ENCODE measurements around the gene JPT1.

Gene JPT1

GRCh38 chr17:75099881-75100595 lies 54.3 kb downstream of the JPT1 start:
- H3K4me3 ChIP-seq (ENCODE audit: low read depth, low read length): no peak overlapping the region
- TF ChIP-seq CTCF (IDR thresholded peaks at IDR 0.05; ENCODE audit: insufficient read depth, low read depth, low read length, missing control alignments): no peak
- DNase-seq (ENCODE audit: low read depth): no peak

- TF ChIP-seq CTCF (IDR thresholded peaks at IDR 0.05; ENCODE audit: insufficient read depth, low read depth, low read length, missing control alignments): no peak
- no peak overlapping the region for H3K4me3 ChIP-seq (ENCODE audit: low read depth, low read length)
- no peak for DNase-seq (ENCODE audit: low read depth)
Observed at GRCh38 chr17:75098861-75099260, 55.5 kb downstream of the JPT1 start.

- H3K4me3 ChIP-seq (ENCODE audit: low read depth, low read length): no peak overlapping the region
- no peak for DNase-seq (ENCODE audit: low read depth)
- no peak for TF ChIP-seq CTCF (IDR thresholded peaks at IDR 0.05; ENCODE audit: insufficient read depth, low read depth, low read length, missing control alignments)
Observed at GRCh38 chr17:75097865-75098264, 56.4 kb downstream of the JPT1 start.

GRCh38 chr17:75096082-75096625 lies 58.2 kb downstream of the JPT1 start:
- H3K4me3 ChIP-seq (ENCODE audit: low read depth, low read length): no peak overlapping the region
- no peak for DNase-seq (ENCODE audit: low read depth)
- TF ChIP-seq CTCF (IDR thresholded peaks at IDR 0.05; ENCODE audit: insufficient read depth, low read depth, low read length, missing control alignments): no peak

- no peak for DNase-seq (ENCODE audit: low read depth)
- TF ChIP-seq CTCF (IDR thresholded peaks at IDR 0.05; ENCODE audit: insufficient read depth, low read depth, low read length, missing control alignments): no peak
- no peak overlapping the region for H3K4me3 ChIP-seq (ENCODE audit: low read depth, low read length)
Observed at GRCh38 chr17:75094871-75095399, 59.4 kb downstream of the JPT1 start.

GRCh38 chr17:75093548-75094158 lies 60.7 kb downstream of the JPT1 start:
- no peak for DNase-seq (ENCODE audit: low read depth)
- no peak overlapping the region for H3K4me3 ChIP-seq (ENCODE audit: low read depth, low read length)
- no peak for TF ChIP-seq CTCF (IDR thresholded peaks at IDR 0.05; ENCODE audit: insufficient read depth, low read depth, low read length, missing control alignments)
